Fibroblast of pulmonary artery (primary cell): ENCODE data around the gene CATSPER4.

ENCODE experiments used
- DNase-seq: peaks from one replicate; pipeline ENCODE4 v3.0.0-alpha.2; 2010; ENCODE audit warnings: low read depth
- H3K4me3 ChIP-seq: replicated peaks from 2 replicates; pipeline ENCODE4 v1.5.1; 2011; ENCODE audit warnings: low read depth, mild to moderate bottlenecking, control low read depth, low read length, moderate library complexity
- CTCF ChIP-seq: IDR thresholded peaks from 2 replicates; pipeline ENCODE4 v1.5.1; 2011; ENCODE audit warnings: mild to moderate bottlenecking, control low read depth, low read length, inconsistent platforms; ENCODE audit errors: missing control alignments

CATSPER4 gene

DNA sequence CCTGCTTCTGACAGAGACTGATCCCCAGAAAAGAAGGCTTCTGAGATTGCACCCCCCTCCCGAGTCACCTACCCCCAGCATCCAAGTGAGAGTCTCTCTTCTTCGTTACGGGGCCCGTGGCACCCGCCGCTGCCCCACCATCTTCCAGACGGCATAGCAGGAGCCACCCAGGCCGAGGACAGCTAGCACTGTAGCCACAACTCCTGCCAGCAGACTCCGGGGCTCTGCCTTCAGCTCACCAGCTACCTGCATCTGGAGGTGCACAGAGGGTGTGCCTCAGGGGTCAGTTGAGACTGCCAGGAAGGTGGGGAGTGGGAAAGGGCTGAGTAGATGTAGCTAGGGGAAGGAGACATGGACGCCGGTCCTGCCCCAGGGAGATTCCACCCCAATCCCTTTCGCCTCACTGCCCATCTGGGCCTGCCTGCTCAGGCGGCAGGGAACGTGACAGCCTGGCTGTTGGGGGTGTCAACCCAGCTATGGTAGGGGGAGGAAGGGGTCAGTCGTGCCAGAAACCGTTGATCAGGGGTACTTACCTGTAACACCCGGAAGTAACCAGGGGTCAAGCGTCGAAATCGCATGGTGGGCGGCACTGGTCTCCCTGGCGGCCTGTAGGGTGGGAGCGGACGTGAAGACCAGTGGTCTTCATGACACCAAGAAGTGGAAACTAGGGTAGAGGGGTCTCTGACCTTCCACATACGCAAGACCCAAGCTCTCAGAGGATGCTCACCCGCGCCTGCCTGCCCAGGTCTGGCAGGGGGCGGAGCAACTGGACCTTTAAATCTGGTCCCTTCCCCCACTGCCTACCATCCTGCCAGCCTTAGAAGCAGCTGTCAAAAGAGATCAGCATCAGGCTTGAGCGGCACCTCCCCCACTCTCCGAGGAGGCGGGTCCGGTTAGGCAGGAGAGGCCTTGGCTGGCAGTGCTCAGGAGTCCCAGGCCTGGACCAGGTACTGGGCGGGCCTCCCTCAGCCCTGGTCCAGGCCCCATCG, 19.0 kb upstream of the CATSPER4 start, which contains the start of gene ZNF593OS:
Gene ZNF593OS (minus strand): TSS at position 749 of the 989 bp plus-strand sequence. CDS start 171 bp downstream, at position 578.
- DNase-seq: no peak
- H3K4me3 ChIP-seq: peak within 1 kb of the TSS; percentile 83
- TF ChIP-seq CTCF: no peak

DNA sequence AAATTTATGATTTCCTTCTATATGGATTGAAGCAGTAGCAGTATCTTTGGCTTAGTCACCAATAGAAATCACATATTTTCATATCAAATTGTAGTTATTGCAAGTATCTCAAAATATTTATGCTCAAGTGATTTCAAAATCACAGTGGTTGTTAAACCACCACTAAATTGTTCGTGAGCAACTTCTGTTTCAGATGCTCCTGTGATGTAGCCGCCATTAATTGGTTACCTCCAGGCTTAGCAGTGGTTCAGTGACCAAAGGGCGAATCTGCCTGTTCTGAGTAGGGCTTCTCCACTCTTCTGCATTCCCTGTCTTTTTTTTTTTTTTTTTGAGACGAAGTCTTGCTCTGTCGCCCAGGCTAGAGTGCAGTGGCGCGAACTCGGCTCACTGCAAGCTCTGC, 15.1 kb upstream of the CATSPER4 start:
- DNase-seq: no peak
- TF ChIP-seq CTCF: no peak
- H3K4me3 ChIP-seq: no peak overlapping the region

GRCh38 chr1:26177182-26177684, 13.2 kb upstream of the CATSPER4 start, which contains the start of gene CNKSR1:
TSS of gene CNKSR1 (plus strand) at chr1:26177491. CDS start at chr1:26177548, 57 bp downstream.
- TF ChIP-seq CTCF: no peak
- DNase-seq: no peak
- H3K4me3 ChIP-seq: no peak within 1 kb of the TSS

DNA sequence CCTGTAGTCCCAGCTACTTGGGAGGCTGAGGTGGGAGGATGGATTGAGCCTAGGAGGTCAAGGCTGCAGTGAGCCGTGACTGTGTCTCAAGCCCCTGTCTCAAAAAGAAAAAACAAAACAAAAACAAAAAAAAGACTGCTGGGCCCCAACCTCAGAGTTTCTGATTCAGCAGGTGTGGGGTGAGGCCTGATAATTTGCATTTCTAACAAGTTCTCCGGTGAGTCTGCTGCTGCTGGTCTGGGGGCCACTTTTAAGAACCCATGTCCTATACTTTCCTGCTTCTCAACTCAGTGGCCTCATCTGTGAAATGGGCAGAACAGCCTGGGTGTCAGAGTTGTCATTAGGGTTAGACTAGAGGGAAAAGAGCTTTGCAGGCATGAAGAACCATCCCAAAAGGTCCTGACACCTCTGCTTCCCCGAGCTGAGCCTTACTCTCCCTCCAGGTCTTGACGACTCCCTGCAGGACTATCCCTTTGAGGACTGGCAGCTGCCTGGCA, 10.3 kb upstream of the CATSPER4 start:
- no peak overlapping the region for H3K4me3 ChIP-seq
- no peak for TF ChIP-seq CTCF
- no peak for DNase-seq

DNA sequence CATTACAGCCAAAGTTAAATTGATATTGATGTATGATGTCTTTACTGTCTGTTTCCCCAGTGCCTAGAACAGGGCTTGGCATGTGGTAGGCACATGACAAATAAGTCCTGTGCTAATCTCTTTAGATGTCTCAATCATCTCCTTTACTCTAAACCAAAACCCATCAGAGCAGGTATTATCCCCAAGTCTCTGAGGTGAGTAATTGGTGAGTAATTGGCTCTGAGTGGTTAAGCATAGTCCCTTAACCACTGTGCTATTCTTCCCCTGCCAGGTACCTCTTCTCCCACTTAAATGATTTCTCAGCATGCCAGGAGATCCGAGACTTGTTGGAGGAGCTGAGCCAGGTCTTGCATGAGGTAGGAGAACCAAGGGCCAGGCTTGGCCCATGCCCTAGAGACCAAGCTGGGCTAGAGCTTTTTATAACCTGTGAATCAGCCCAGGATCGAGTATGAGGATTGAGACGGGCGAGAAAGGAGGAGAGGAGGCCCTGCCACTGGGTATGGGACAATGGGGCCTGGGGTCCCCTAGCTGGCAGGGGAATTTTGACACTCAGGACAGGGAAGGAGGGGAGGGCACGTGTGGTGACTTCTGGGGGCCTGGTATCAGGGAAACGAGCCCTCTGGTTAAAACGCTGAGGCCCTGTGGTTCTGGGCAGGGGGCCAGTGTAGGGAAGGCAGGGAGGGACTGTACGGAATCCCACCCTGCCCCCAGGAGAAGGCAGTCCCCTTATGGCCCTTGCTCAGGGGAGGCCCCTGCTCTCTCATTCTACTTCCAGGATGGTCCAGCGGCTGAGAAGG, 8.6 kb upstream of the CATSPER4 start:
- no peak overlapping the region for H3K4me3 ChIP-seq
- DNase-seq: no peak
- TF ChIP-seq CTCF: no peak

- no peak for DNase-seq
- no peak overlapping the region for H3K4me3 ChIP-seq
- TF ChIP-seq CTCF: no peak
Observed at GRCh38 chr1:26182383-26182696, 8.1 kb upstream of the CATSPER4 start.
